IMR-90 (cell line): ENCODE results near the gene CAND1. TPM values are rescaled to one million over a fixed set of nuclear protein-coding genes. Genes with fewer than 3 reads are reported as not detected.

Experiments used
- ATAC-seq: fragments of 200-7000 bp; cut with Tn5 transposase; 2 replicates; pipeline ENCODE4 v1.9.1; 2020; ENCODE audit warnings: low read depth, mild to moderate bottlenecking, moderate library complexity
- BruUV-seq: library from RNA; stranded (reverse); fragments of 400-500 nt; replicated peaks from 2 replicates; lab custom pipeline; 2021; lab: Mats Ljungman, UMichigan
- CTCF ChIA-PET: fragments of 300-600 bp; formaldehyde crosslinking; extraction: SDS; loops from one replicate; lab custom pipeline; 2021; ENCODE audit warnings: antibody characterized with exemption; lab: Yijun Ruan, JAX
- POLR2A ChIA-PET: fragments of 300-600 bp; sonication (Branson Sonifier 250); formaldehyde crosslinking; loops from one replicate; lab custom pipeline; 2022; ENCODE audit warnings: antibody characterized with exemption; ENCODE audit not compliant: unreplicated experiment; lab: Charles Lee
- DNase-seq: peaks from one replicate; pipeline ENCODE4 v3.0.0; 2013
- H2AFZ ChIP-seq: replicated peaks from 2 replicates; pipeline ENCODE3; 2013; ENCODE audit warnings: low read length, mild to moderate bottlenecking; ENCODE audit not compliant: poor library complexity
- H2AK5ac ChIP-seq: 2 replicates; pipeline ENCODE4 v1.6.1; 2013; ENCODE audit warnings: low read depth, low read length, inconsistent platforms
- H2AK9ac ChIP-seq: replicated peaks from 2 replicates; pipeline ENCODE3; 2013; ENCODE audit warnings: mild to moderate bottlenecking, low read depth, low read length, moderate library complexity; ENCODE audit not compliant: poor library complexity
- H2BK120ac ChIP-seq: 2 replicates; pipeline ENCODE4 v1.6.1; 2013; ENCODE audit warnings: low read depth, low read length, inconsistent platforms
- H2BK15ac ChIP-seq: 3 replicates; pipeline ENCODE4 v1.6.1; 2013; ENCODE audit warnings: low read depth, low read length, inconsistent platforms
- H2BK20ac ChIP-seq: 2 replicates; pipeline ENCODE4 v1.6.1; 2013; ENCODE audit warnings: low read depth, mild to moderate bottlenecking, inconsistent platforms, low read length, moderate library complexity
- H2BK5ac ChIP-seq: 2 replicates; pipeline ENCODE4 v1.6.1; 2013; ENCODE audit warnings: mild to moderate bottlenecking, low read depth, low read length, inconsistent platforms; ENCODE audit not compliant: poor library complexity, severe bottlenecking
- H3K14ac ChIP-seq: replicated peaks from 2 replicates; pipeline ENCODE4 v1.6.1; 2013; ENCODE audit warnings: low read depth, low read length, inconsistent platforms
- H3K18ac ChIP-seq: 2 replicates; pipeline ENCODE4 v1.6.1; 2013; ENCODE audit warnings: low read depth, low read length, control low read depth
- H3K23ac ChIP-seq: 2 replicates; pipeline ENCODE4 v1.6.1; 2013; ENCODE audit warnings: low read depth, low read length, inconsistent platforms
- H3K27ac ChIP-seq: 2 replicates; pipeline ENCODE4 v1.5.1; 2013; ENCODE audit warnings: mild to moderate bottlenecking, control low read depth, low read length; ENCODE audit not compliant: insufficient read depth
- H3K27me3 ChIP-seq: 2 replicates; pipeline ENCODE4 v1.6.1; 2013; ENCODE audit warnings: low read length; ENCODE audit not compliant: control insufficient read depth, insufficient read depth
- H3K36me3 ChIP-seq: 2 replicates; pipeline ENCODE4 v1.6.1; 2013; ENCODE audit warnings: low read length, mixed read lengths; ENCODE audit not compliant: control insufficient read depth, insufficient read depth
- H3K4ac ChIP-seq: 2 replicates; pipeline ENCODE4 v1.6.1; 2013; ENCODE audit warnings: low read depth, low read length, inconsistent platforms
- H3K4me1 ChIP-seq: 2 replicates; pipeline ENCODE4 v1.6.1; 2013; ENCODE audit warnings: low read length, mixed read lengths; ENCODE audit not compliant: control insufficient read depth, insufficient read depth
- H3K4me2 ChIP-seq: 2 replicates; pipeline ENCODE4 v1.6.1; 2013; ENCODE audit warnings: low read depth, mild to moderate bottlenecking, control low read depth, low read length, moderate library complexity
- H3K4me3 ChIP-seq: 2 replicates; pipeline ENCODE4 v1.5.1; 2013; ENCODE audit warnings: low read depth, mild to moderate bottlenecking, control low read depth, low read length, moderate library complexity; ENCODE audit not compliant: insufficient read depth
- H3K56ac ChIP-seq: 2 replicates; pipeline ENCODE4 v1.6.1; 2013; ENCODE audit warnings: low read length, inconsistent platforms; ENCODE audit not compliant: insufficient read depth; ENCODE audit errors: extremely low read depth
- H3K79me1 ChIP-seq, 2 experiments: 2 replicates each; pipeline ENCODE4 v1.6.1; 2013; ENCODE audit warnings: low read length in 2 of 2, inconsistent platforms in 1 of 2, low read depth in 1 of 2
- H3K9ac ChIP-seq: 2 replicates; pipeline ENCODE4 v1.6.1; 2013; ENCODE audit warnings: low read depth, low read length, control low read depth
- H3K9me1 ChIP-seq: 2 replicates; pipeline ENCODE4 v1.6.1; 2013; ENCODE audit warnings: low read length, inconsistent platforms; ENCODE audit not compliant: insufficient read depth
- H3K9me3 ChIP-seq: 2 replicates; pipeline ENCODE4 v1.6.1; 2013; ENCODE audit warnings: low read length; ENCODE audit not compliant: control insufficient read depth, insufficient read depth
- H4K20me1 ChIP-seq: 2 replicates; pipeline ENCODE4 v1.6.1; 2013; ENCODE audit warnings: low read length, inconsistent platforms; ENCODE audit not compliant: insufficient read depth
- H4K5ac ChIP-seq: 2 replicates; pipeline ENCODE4 v1.6.1; 2013; ENCODE audit warnings: mild to moderate bottlenecking, low read depth, low read length, control low read depth
- H4K8ac ChIP-seq, 2 experiments: 2 replicates each; pipeline ENCODE4 v1.6.1; 2013; ENCODE audit warnings: low read depth in 2 of 2, low read length in 2 of 2, control low read depth in 1 of 2, inconsistent platforms in 1 of 2
- H4K91ac ChIP-seq: 2 replicates; pipeline ENCODE4 v1.6.1; 2013; ENCODE audit warnings: low read depth, low read length, inconsistent platforms; ENCODE audit not compliant: insufficient read depth
- BHLHE40 ChIP-seq: fragments of 150-350 bp; IDR thresholded peaks from 2 replicates; pipeline ENCODE4 v1.6.1; 2016; ENCODE audit warnings: mild to moderate bottlenecking, low read depth, low read length
- CEBPB ChIP-seq: IDR thresholded peaks from 2 replicates; pipeline ENCODE4 v1.6.1; 2012; ENCODE audit warnings: low read depth, low read length, improper control_type of control experiment
- FOS ChIP-seq: fragments of 150-350 bp; IDR thresholded peaks from 2 replicates; pipeline ENCODE4 v1.6.1; 2016; ENCODE audit warnings: low read depth, low read length
- MAZ ChIP-seq: IDR thresholded peaks from 2 replicates; pipeline ENCODE4 v1.6.1; 2012; ENCODE audit warnings: low read depth, mild to moderate bottlenecking, low read length, improper control_type of control experiment, moderate library complexity, borderline replicate concordance
- MXI1 ChIP-seq: IDR thresholded peaks from 2 replicates; pipeline ENCODE4 v1.6.1; 2012; ENCODE audit warnings: low read depth, mild to moderate bottlenecking, low read length, moderate library complexity, borderline replicate concordance
- NFE2L2 ChIP-seq: fragments of 150-350 bp; IDR thresholded peaks from 2 replicates; pipeline ENCODE4 v1.6.1; 2016; ENCODE audit warnings: low read depth, mild to moderate bottlenecking, low read length
- POLR2A ChIP-seq: IDR thresholded peaks from 2 replicates; pipeline ENCODE4 v1.6.1; 2012; ENCODE audit warnings: mild to moderate bottlenecking, low read depth, low read length
- RAD21 ChIP-seq: IDR thresholded peaks from 2 replicates; pipeline ENCODE4 v1.6.1; 2012; ENCODE audit warnings: low read length, improper control_type of control experiment
- RFX5 ChIP-seq: IDR thresholded peaks from 2 replicates; pipeline ENCODE4 v1.8.0; 2012; ENCODE audit warnings: low read depth, mild to moderate bottlenecking, low read length, moderate library complexity
- SMC3 ChIP-seq: fragments of 150-350 bp; IDR thresholded peaks from 2 replicates; pipeline ENCODE4 v1.6.1; 2016; ENCODE audit warnings: low read depth, mild to moderate bottlenecking, antibody characterized with exemption, low read length, moderate library complexity
- dilution Hi-C: fragments of 300-500 bp; cut with HindIII; formaldehyde crosslinking; loops from one replicate; pipeline ENCODE4 v1.14.3; 2018; ENCODE audit warnings: low sequenced_read_pairs; ENCODE audit not compliant: unreplicated experiment
- in situ Hi-C: fragments of 300-500 bp; cut with MboI; formaldehyde crosslinking; loops from 3 replicates; pipeline ENCODE4 v1.14.3; 2019; ENCODE audit warnings: low sequenced_read_pairs, inconsistent platforms, mixed read lengths
- intact Hi-C: fragments of 100-400 bp; cut with micrococcal nuclease; formaldehyde crosslinking; loops from 2 replicates; pipeline ENCODE4 v1.10.0; 2022
- polyA plus RNA-seq, 3 experiments: library from polyadenylated mRNA; depleted of rRNA; stranded (reverse); fragments of >200 nt; gene quantifications; 2 replicates each; pipeline ENCODE4 v1.2.3, GENCODE V29; 2012; ENCODE audit warnings: low replicate concordance in 1 of 3
- total RNA-seq: library from RNA; depleted of rRNA; stranded (reverse); fragments of >200 nt; gene quantifications from 2 replicates; pipeline ENCODE4 v1.2.3, GENCODE V29; 2012
- TF ChIP-seq, protein P1 (sequence below): fragments of 150-350 bp; IDR thresholded peaks from 2 replicates; pipeline ENCODE4 v1.6.1; 2017; ENCODE audit warnings: mild to moderate bottlenecking, antibody characterized with exemption, low read length, low read depth
- TF ChIP-seq, protein P2 (sequence below): conservative IDR thresholded peaks from 2 replicates; pipeline ENCODE4 v1.5.1; 2012; ENCODE audit warnings: mild to moderate bottlenecking, low read depth, low read length, improper control_type of control experiment
- TF ChIP-seq, protein P3 (sequence below): fragments of 150-350 bp; IDR thresholded peaks from 2 replicates; pipeline ENCODE4 v1.6.1; 2016; ENCODE audit warnings: low read depth, mild to moderate bottlenecking, low read length, moderate library complexity, borderline replicate concordance

Gene CAND1
- total and polyA plus RNA-seq, 2 of the 4 experiments (the other 2 are of a cell fraction) = 42.6 to 91.4 TPM

DNA sequence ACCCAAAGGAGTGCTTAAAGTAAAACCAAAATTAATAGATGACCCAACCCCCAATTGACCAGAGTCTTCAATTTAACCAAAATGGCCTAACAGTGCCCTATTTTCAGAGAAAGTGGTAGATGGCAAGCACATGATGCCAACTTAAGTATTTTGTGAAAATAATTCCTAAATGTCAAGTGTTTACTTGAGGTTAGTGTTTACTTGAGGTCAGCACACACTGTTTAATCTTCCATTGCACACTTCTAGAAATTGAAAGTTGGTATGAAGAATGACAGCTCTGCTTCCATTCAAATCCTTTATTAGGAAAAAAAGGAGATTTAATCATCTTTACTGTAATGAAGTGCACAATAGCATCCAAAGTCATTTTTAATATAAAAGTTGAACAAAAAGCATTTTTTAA is 25.9 kb upstream of the CAND1 start:
- H3K23ac ChIP-seq = no peak overlapping the region
- ChIA-PET CTCF (no interaction called here), POLR2A (no interaction called here)
- ATAC-seq = no peak
- no peaks in the 10 kb centered on the region for H3K4me1 ChIP-seq
- H4K20me1 ChIP-seq = no peaks in the 10 kb centered on the region
- no peak overlapping the region for H4K8ac ChIP-seq
- in situ Hi-C loops (no loop called here), dilution Hi-C loops (no loop called here), intact Hi-C loops (no loop called here)
- no peak overlapping the region for H4K5ac ChIP-seq
- H2BK5ac ChIP-seq = no peak overlapping the region
- no peak overlapping the region for H2BK120ac ChIP-seq
- no peak overlapping the region for H3K56ac ChIP-seq
- H2AK9ac ChIP-seq = no peak overlapping the region
- H3K27me3 ChIP-seq = no peaks in the 10 kb centered on the region
- H3K9ac ChIP-seq = no peak overlapping the region
- H2AFZ ChIP-seq = no peak overlapping the region
- no peak overlapping the region for H4K91ac ChIP-seq
- no peak overlapping the region for H3K4me3 ChIP-seq
- DNase-seq = no peak
- no peak for TF ChIP-seq SMC3
- TF ChIP-seq RAD21 = no peak
- TF ChIP-seq RFX5 = no peak
- TF ChIP-seq NFE2L2 = no peak
- no peak for TF ChIP-seq POLR2A
- TF ChIP-seq CEBPB = no peak
- TF ChIP-seq, protein P1, sequence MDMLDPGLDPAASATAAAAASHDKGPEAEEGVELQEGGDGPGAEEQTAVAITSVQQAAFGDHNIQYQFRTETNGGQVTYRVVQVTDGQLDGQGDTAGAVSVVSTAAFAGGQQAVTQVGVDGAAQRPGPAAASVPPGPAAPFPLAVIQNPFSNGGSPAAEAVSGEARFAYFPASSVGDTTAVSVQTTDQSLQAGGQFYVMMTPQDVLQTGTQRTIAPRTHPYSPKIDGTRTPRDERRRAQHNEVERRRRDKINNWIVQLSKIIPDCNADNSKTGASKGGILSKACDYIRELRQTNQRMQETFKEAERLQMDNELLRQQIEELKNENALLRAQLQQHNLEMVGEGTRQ = no peak
- TF ChIP-seq, protein P2, sequence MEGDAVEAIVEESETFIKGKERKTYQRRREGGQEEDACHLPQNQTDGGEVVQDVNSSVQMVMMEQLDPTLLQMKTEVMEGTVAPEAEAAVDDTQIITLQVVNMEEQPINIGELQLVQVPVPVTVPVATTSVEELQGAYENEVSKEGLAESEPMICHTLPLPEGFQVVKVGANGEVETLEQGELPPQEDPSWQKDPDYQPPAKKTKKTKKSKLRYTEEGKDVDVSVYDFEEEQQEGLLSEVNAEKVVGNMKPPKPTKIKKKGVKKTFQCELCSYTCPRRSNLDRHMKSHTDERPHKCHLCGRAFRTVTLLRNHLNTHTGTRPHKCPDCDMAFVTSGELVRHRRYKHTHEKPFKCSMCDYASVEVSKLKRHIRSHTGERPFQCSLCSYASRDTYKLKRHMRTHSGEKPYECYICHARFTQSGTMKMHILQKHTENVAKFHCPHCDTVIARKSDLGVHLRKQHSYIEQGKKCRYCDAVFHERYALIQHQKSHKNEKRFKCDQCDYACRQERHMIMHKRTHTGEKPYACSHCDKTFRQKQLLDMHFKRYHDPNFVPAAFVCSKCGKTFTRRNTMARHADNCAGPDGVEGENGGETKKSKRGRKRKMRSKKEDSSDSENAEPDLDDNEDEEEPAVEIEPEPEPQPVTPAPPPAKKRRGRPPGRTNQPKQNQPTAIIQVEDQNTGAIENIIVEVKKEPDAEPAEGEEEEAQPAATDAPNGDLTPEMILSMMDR = no peak
- TF ChIP-seq, protein P3, sequence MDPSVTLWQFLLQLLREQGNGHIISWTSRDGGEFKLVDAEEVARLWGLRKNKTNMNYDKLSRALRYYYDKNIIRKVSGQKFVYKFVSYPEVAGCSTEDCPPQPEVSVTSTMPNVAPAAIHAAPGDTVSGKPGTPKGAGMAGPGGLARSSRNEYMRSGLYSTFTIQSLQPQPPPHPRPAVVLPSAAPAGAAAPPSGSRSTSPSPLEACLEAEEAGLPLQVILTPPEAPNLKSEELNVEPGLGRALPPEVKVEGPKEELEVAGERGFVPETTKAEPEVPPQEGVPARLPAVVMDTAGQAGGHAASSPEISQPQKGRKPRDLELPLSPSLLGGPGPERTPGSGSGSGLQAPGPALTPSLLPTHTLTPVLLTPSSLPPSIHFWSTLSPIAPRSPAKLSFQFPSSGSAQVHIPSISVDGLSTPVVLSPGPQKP = no peak
- no peak for TF ChIP-seq MXI1
- no peak for TF ChIP-seq FOS
- no peak for TF ChIP-seq MAZ
- no peak for TF ChIP-seq BHLHE40
- H3K9me3 ChIP-seq = no peaks in the 10 kb centered on the region
- H3K14ac ChIP-seq = no peak overlapping the region
- H3K18ac ChIP-seq = no peak overlapping the region
- H2AK5ac ChIP-seq = no peak overlapping the region
- H3K79me1 ChIP-seq = no peaks in the 10 kb centered on the region
- H3K4ac ChIP-seq = no peak overlapping the region
- H2BK20ac ChIP-seq = no peak overlapping the region
- BruUV-seq = no TSS peak
- H2BK15ac ChIP-seq = no peak overlapping the region
- no peaks in the 10 kb centered on the region for H3K9me1 ChIP-seq
- no peaks in the 10 kb centered on the region for H3K36me3 ChIP-seq
- no peak overlapping the region for H3K27ac ChIP-seq
- H3K4me2 ChIP-seq = no peak overlapping the region
